GM12801 (cell line): ENCODE data around the gene JADE2.

Source experiments
- TF ChIP-seq, protein P1 (sequence below): IDR thresholded peaks from one replicate; pipeline ENCODE4 v1.5.1; 2011; ENCODE audit warnings: control low read depth; ENCODE audit not compliant: insufficient read length; ENCODE audit errors: extremely low read depth

Gene JADE2

DNA sequence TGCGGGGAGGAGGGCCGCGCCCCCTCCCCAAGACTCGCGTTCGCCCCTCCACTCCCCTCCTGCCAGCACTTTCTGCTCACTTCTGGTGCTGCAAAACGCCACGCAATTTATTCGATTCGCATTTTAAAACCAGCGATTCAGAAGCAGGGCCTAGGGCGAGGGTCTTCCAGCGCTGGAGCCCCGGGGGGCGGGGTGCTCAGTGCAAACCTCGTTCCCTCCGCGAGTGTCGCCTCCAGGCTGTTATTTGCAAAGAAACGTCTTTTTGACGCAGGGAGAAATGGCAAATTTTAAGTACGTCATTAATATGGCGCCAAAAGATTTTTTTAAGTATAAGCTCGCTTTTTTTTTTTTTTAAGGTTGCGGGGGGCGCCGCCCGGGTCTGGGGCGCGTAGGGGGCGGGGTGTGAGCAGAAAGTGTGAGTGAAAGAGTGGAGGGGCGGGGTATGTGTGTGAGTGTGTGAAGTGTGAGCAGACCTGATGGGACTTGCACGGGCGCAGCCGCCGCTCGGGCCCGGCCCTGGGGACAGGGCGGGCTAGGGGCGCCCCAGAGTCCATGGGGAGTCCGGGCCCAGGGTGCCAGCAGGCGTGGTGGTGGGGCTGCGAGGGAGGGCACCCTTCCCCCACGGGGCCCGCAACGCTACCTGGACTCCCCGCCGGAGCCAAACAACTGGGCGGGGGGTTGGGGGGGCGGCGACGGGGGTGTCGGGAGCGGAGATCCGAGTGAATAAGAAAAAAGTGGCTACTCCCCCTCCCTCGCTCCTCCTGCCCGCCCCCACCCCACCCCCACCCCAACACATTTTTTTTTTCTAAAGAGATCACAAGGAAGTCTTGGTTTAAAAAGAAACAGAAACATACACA, at the start of gene JADE2:
JADE2 (plus strand) TSS at position 845 of the 857 bp plus-strand sequence. CDS start 10,188 bp downstream, outside the sequence.
- TF ChIP-seq, protein P1, sequence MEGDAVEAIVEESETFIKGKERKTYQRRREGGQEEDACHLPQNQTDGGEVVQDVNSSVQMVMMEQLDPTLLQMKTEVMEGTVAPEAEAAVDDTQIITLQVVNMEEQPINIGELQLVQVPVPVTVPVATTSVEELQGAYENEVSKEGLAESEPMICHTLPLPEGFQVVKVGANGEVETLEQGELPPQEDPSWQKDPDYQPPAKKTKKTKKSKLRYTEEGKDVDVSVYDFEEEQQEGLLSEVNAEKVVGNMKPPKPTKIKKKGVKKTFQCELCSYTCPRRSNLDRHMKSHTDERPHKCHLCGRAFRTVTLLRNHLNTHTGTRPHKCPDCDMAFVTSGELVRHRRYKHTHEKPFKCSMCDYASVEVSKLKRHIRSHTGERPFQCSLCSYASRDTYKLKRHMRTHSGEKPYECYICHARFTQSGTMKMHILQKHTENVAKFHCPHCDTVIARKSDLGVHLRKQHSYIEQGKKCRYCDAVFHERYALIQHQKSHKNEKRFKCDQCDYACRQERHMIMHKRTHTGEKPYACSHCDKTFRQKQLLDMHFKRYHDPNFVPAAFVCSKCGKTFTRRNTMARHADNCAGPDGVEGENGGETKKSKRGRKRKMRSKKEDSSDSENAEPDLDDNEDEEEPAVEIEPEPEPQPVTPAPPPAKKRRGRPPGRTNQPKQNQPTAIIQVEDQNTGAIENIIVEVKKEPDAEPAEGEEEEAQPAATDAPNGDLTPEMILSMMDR = no peak

GRCh38 chr5:134477462-134478245, 47.8 kb upstream of the JADE2 start:
- TF ChIP-seq, protein P1 = no peak

DNA sequence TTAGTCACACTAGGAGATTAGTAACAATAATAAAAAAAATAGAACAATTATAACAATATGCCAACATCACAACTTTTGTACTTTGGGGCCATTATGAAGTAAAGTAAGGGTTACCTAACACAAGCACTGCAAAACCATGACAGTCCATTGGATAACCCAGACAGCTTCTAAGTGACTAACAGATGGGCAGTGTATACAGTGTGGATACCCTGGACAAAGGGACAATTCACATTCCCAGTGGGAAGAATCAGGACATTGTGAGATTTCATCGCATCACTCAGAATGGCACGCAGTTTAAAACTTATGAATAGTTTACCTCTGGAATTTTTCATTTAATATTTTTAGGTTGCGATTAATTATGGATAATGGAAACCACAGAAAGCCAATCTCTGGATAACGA, 45.6 kb upstream of the JADE2 start:
- TF ChIP-seq, protein P1 = no peak

- TF ChIP-seq, protein P1 = no peak
Measured at GRCh38 chr5:134489227-134489944, 36.1 kb upstream of the JADE2 start.

DNA sequence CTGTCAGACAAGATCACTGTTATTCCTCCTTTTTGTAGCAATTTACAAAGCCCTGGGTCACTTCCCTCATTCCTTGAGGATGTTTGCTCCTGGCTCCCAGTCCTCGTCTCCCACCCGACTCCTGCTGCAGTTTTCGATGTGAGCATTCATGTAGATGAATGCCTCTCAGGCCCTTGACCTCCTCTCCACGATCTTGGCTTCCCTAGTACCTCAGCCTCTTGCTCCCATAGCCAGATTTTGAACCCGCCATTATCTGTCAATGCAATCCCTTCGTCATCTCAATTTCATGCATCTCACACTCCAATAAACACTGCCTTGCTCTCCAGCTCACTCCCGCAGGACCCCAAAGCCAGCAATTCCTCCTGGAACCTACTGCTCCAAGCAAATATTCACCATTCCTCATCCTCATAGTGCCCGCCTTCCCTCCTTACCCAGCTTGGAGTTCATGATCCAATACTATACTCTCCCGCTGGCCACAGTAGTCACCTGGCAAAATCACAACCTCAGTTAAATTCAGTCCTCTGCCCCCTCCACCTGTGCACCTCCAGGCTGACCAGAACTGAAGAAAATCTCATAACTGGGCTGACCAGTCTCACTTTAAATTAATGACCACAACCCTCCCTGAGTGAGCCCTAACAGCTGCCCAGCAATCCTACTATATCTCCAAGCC, 35.1 kb upstream of the JADE2 start:
- TF ChIP-seq, protein P1 = no peak

GRCh38 chr5:134490925-134491271, 34.6 kb upstream of the JADE2 start:
- TF ChIP-seq, protein P1 = no peak

- TF ChIP-seq, protein P1 = no peak
Measured at GRCh38 chr5:134491841-134492442, 33.5 kb upstream of the JADE2 start.
